GM12864 (cell line): ENCODE data around the gene CLDN4.

ENCODE experiments used
- DNase-seq: peaks from one replicate; pipeline ENCODE4 v3.0.0-alpha.2; 2011; ENCODE audit warnings: low read depth
- H3K4me3 ChIP-seq: 2 replicates; pipeline ENCODE4 v1.5.1; 2011; ENCODE audit warnings: mild to moderate bottlenecking, low read depth, low read length, control low read depth
- TF ChIP-seq, protein P1 (sequence below): IDR thresholded peaks from 2 replicates; pipeline ENCODE4 v1.5.1; 2011; ENCODE audit warnings: low read depth, mild to moderate bottlenecking, moderate library complexity, low read length, control low read depth, inconsistent platforms; ENCODE audit errors: missing control alignments

CLDN4 gene

DNA sequence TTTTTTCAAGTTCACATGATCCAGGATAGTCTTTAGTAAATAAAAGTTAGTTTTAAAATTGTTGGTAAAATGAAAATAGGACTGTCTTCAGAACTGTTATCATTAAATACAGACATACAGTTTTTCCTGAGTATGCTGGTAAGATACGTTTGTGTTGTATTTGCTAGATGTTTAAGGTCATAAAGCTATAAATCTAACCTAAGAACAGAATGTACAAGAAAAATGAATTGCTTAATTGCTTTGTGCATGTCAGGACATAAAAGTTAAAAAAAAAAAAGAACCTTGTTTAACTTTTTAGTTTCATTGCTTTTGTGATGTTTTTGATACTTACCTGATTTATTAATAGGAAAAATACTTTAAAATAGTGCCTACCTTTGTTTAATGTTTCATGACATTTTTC lies 29.2 kb upstream of the CLDN4 start:
- TF ChIP-seq, protein P1, sequence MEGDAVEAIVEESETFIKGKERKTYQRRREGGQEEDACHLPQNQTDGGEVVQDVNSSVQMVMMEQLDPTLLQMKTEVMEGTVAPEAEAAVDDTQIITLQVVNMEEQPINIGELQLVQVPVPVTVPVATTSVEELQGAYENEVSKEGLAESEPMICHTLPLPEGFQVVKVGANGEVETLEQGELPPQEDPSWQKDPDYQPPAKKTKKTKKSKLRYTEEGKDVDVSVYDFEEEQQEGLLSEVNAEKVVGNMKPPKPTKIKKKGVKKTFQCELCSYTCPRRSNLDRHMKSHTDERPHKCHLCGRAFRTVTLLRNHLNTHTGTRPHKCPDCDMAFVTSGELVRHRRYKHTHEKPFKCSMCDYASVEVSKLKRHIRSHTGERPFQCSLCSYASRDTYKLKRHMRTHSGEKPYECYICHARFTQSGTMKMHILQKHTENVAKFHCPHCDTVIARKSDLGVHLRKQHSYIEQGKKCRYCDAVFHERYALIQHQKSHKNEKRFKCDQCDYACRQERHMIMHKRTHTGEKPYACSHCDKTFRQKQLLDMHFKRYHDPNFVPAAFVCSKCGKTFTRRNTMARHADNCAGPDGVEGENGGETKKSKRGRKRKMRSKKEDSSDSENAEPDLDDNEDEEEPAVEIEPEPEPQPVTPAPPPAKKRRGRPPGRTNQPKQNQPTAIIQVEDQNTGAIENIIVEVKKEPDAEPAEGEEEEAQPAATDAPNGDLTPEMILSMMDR = no peak
- H3K4me3 ChIP-seq = no peak overlapping the region
- no peak for DNase-seq

DNA sequence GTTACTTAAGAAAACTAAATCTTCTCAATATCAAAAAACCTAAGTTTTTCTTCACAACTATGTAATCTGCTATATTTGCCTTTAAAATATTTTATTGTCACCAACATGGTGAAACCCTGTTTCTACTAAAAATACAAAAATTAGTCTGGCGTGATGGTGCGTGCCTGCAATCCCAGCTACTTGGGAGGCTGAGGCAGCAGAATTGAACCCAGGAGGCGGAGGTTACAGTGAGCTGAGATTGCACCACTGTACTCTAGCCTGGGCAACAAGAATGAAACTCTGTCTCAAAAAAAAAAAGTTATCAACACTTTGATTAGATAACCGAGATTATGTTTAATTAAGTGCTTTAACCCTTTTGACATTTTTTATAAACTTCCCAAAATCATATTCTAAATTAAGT lies 28.3 kb upstream of the CLDN4 start:
- TF ChIP-seq, protein P1 = no peak

DNA sequence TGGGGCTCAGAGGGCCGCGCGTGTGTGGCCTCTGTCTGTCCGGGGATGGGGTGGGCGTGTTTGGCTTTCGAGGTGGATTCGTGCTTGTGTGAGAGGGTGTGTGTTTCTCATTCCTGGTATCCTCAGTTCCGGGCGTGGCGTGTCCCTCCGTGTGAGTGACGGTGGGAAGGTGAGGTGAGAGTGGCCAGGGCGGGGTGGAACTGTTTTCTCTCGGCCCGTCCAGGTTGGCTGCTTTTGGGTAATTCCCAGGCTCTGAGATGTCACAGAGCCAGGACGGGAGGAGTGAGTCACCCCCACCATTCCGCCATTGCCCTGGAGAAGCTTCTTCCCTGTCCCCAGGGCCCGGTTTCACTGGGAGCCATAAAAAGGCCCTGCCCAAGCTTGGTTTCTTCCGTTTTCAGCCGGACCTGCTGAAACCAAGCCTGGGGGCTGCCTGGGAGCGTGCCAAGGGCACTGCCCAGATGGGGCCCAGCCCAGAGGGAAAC lies 21.3 kb upstream of the CLDN4 start:
- TF ChIP-seq, protein P1 = no peak
- no peak overlapping the region for H3K4me3 ChIP-seq
- no peak for DNase-seq

More for the DNA sequence above, 28.3 kb upstream of the CLDN4 start:
- DNase-seq = no peak
- H3K4me3 ChIP-seq = no peak overlapping the region

DNA sequence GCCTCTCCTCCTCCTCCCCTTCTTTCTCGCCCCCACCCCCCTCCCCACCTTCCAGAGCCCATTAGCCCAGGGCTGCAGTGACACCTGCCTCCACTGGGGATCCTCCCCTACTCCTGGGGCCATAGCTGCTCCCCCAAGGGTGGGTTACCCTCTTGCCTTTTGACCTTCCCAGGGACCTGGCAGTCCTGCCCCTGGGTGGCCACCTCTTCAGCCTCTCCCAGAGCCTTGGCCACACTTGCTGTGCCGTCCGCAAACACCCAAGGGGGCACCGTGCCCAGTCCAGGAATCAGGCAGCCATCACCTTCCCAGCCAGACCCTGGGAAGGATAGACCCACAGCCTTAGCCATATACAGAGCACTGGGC lies 19.8 kb upstream of the CLDN4 start:
- TF ChIP-seq, protein P1 = no peak
- DNase-seq = no peak
- no peak overlapping the region for H3K4me3 ChIP-seq

DNA sequence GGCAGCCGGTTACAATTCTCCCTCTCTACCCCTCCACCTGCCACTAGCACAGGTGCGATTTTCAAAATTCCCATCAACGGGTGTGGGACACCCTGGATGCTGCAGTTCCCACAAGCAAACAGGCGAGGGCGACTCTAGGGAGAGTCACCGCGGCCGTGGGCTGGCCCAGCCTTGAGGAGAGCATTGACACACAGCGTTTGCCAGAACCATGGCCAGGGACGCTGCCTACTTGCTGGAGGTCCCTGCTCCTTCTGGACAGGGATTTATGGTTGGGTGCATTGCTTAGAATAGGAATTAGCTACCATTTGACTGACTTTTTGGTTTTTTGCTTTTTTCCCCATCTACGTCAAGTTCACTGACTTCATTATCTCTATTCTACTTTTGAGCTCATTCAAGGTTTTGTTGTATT lies 19.0 kb upstream of the CLDN4 start:
- DNase-seq = peak; percentile 8
- TF ChIP-seq, protein P1 = peak; percentile 86
- no peak overlapping the region for H3K4me3 ChIP-seq

DNA sequence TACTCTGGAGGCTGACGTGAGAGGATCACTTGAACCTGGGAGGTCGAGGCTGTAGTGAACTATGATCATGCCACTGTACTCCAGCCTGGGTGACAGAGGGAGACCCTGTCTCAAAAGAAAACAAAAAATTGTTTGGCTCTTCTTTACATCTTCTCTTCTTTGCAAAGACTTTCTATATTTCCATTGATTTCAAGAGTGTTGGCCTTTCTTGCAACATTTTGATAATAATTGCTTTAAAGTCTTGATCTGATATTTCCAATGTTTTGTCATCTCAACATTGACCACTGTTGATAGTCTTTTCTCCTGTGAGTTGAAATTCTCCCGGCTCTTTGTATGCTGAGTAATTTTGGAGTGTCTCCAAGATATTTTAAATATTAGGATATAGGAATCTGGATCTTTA lies 17.8 kb upstream of the CLDN4 start:
- DNase-seq = no peak
- TF ChIP-seq, protein P1 = no peak
- H3K4me3 ChIP-seq = no peak overlapping the region

DNA sequence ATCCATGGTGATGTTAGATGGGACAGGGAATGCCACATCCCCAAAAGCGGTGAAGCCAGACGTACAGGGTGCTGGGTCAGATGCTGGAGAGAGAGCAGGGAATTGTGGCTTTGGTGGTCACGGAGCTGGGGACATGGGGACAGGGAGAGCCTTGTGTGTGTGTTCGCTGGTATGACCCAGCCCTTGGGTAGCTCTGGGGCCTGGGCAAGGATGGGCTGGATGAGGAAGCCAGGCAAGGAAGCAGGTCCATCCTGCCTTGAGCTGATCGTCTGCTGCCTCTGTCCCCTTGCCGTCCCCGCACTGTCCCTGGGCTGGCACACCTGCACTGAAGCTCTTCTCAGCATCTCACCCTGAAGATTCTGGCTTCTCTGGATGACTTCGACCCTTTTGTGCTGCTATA lies 15.4 kb upstream of the CLDN4 start:
- no peak for DNase-seq
- no peak overlapping the region for H3K4me3 ChIP-seq
- TF ChIP-seq, protein P1 = no peak
